HepG2 (cell line): ENCODE measurements around the gene INTS1. TPM values are rescaled to one million over a fixed set of nuclear protein-coding genes. Genes with fewer than 3 reads are reported as not detected.

Source experiments
- ASH2L ChIP-seq: fragments of 300-600, 200-600 bp; sonication (generic); IDR thresholded peaks from 2 replicates; pipeline ENCODE4 v1.7.0; 2017; ENCODE audit warnings: low read depth, mild to moderate bottlenecking, moderate library complexity, mixed read lengths, low read length; ENCODE audit not compliant: insufficient read length
- CEBPB ChIP-seq: IDR thresholded peaks from 2 replicates; pipeline ENCODE4 v1.6.1; 2011; ENCODE audit warnings: low read depth, low read length, improper control_type of control experiment, borderline replicate concordance
- CHD2 ChIP-seq: IDR thresholded peaks from 2 replicates; pipeline ENCODE4 v1.6.1; 2011; ENCODE audit warnings: low read depth, low read length, improper control_type of control experiment
- E2F1 ChIP-seq: sonication (generic); formaldehyde crosslinking; IDR thresholded peaks from 2 replicates; pipeline ENCODE4 v1.5.0; 2020; ENCODE audit warnings: missing genetic modification reagents
- HDAC2 ChIP-seq: sonication (generic); formaldehyde crosslinking; IDR thresholded peaks from 2 replicates; pipeline ENCODE4 v1.4.0; 2020; ENCODE audit warnings: missing genetic modification reagents
- MIER2 ChIP-seq: IDR thresholded peaks from 2 replicates; pipeline ENCODE4 v1.6.1; 2016; ENCODE audit warnings: missing biosample characterization, missing genetic modification reagents
- NFKB2 ChIP-seq: sonication (generic); formaldehyde crosslinking; IDR thresholded peaks from 2 replicates; pipeline ENCODE4 v1.4.0; 2020; ENCODE audit warnings: missing genetic modification reagents, borderline replicate concordance
- PLRG1 ChIP-seq: fragments of 450-650 bp; conservative IDR thresholded peaks from 2 replicates; pipeline ENCODE4 v1.6.1; 2016
- POLR2G ChIP-seq: fragments of 200-400 bp; formaldehyde crosslinking; IDR thresholded peaks from 2 replicates; pipeline ENCODE4 v1.6.1; 2018; ENCODE audit warnings: mild to moderate bottlenecking, low read depth, low read length, moderate library complexity
- REPIN1 ChIP-seq: sonication (generic); formaldehyde crosslinking; IDR thresholded peaks from 2 replicates; pipeline ENCODE4 v1.8.0; 2022; ENCODE audit warnings: missing genetic modification reagents, low read depth, mild to moderate bottlenecking, borderline replicate concordance
- ZBTB39 ChIP-seq: sonication (generic); formaldehyde crosslinking; IDR thresholded peaks from 2 replicates; pipeline ENCODE4 v1.5.0; 2020; ENCODE audit warnings: missing genetic modification reagents
- ZNF124 ChIP-seq: sonication (generic); formaldehyde crosslinking; IDR thresholded peaks from 2 replicates; pipeline ENCODE4 v1.4.0; 2020; ENCODE audit warnings: missing genetic modification reagents
- ZNF260 ChIP-seq: sonication (generic); formaldehyde crosslinking; IDR thresholded peaks from 2 replicates; pipeline ENCODE4 v1.4.0; 2020; ENCODE audit warnings: missing genetic modification reagents, low read depth, mild to moderate bottlenecking, borderline replicate concordance
- ZNF619 ChIP-seq: sonication (generic); formaldehyde crosslinking; IDR thresholded peaks from 2 replicates; pipeline ENCODE4 v1.4.0; 2020; ENCODE audit warnings: mild to moderate bottlenecking, missing genetic modification reagents
- ZNF740 ChIP-seq: sonication (generic); formaldehyde crosslinking; IDR thresholded peaks from 2 replicates; pipeline ENCODE4 v1.4.0; 2020; ENCODE audit warnings: missing genetic modification reagents
- ZNF788 ChIP-seq: sonication (generic); formaldehyde crosslinking; IDR thresholded peaks from 2 replicates; pipeline ENCODE4 v1.5.0; 2020; ENCODE audit warnings: mild to moderate bottlenecking, missing genetic modification reagents, borderline replicate concordance
- ZZZ3 ChIP-seq: sonication (generic); formaldehyde crosslinking; IDR thresholded peaks from 2 replicates; pipeline ENCODE4 v1.4.0; 2020; ENCODE audit warnings: missing genetic modification reagents, mild to moderate bottlenecking, borderline replicate concordance
- polyA plus RNA-seq, 8 experiments: library from polyadenylated mRNA; depleted of rRNA in 3 of 8; stranded (reverse) in 7 of 8; unstranded in 1 of 8; fragments of >200 nt; fragmentation: Illumina TruSeq in 4 of 8; extraction: Trizol in 4 of 8; gene quantifications; 2 replicates each; pipeline versions ENCODE4 v1.2.1 to v1.2.3, GENCODE V29; 2011 to 2016; ENCODE audit warnings: low read depth in 4 of 8, missing spikeins in 1 of 8, mixed read lengths in 1 of 8; ENCODE audit not compliant: insufficient read depth in 1 of 8
- total RNA-seq, 5 experiments: library from RNA; depleted of rRNA; stranded (reverse); fragments of >200 nt; fragmentation: Illumina TruSeq; extraction: Trizol; gene quantifications; 2 replicates each; pipeline ENCODE4 v1.2.3, GENCODE V29; 2016; ENCODE audit warnings: low read depth in 1 of 5
- TF ChIP-seq, protein P1 (sequence below): IDR thresholded peaks from 2 replicates; pipeline ENCODE4 v1.6.1; 2012; ENCODE audit warnings: low read length, improper control_type of control experiment
- TF ChIP-seq, protein P2 (sequence below): sonication (generic); formaldehyde crosslinking; IDR thresholded peaks from 2 replicates; pipeline ENCODE4 v1.4.0; 2020; ENCODE audit warnings: missing genetic modification reagents, borderline replicate concordance

Gene INTS1
- total and polyA plus RNA-seq, 2 of the 13 experiments (the other 11 are each of a cell fraction or from before 2014, with no cell fraction given): 13.7 to 29.0 TPM

DNA sequence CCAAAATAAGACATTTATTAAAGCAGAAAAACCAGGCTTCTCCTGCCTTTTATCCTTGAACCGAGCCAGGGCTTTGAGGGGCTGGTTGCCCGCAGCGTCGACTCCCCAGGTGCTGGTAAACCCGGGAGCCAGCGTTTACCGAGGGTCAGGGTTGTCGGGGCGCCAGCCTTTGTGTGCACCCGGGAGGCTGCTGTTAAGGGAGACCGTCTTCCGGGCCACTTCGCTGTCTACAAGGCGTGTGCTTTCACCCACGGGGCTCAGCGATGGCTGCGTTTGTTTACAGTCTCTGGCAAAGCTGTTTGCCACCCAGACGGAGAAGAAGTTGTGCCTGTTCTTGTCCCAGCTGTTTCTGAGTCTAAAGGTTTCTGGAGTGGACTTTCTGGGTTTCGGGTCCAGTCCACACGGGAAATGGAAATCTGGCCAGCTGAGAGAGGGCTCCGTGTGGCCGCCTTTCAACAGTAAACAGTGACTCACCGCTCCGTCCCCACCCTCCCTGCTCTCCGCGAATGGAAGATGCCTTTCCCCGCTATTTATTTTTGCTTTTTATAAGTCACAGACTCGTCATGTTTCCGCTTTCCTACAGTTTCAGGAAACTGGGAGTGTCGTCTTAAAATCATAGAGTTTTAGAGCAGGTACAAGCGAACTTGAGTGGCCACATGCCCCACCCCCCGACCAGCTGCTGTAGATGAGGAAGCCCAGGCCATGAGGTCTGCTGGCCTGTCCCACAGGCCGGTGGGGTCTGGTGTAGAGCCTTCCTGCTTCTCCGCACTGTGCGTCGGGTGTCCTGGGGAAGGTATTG is 28.5 kb upstream of the INTS1 start (continued):
- TF ChIP-seq, protein P1, sequence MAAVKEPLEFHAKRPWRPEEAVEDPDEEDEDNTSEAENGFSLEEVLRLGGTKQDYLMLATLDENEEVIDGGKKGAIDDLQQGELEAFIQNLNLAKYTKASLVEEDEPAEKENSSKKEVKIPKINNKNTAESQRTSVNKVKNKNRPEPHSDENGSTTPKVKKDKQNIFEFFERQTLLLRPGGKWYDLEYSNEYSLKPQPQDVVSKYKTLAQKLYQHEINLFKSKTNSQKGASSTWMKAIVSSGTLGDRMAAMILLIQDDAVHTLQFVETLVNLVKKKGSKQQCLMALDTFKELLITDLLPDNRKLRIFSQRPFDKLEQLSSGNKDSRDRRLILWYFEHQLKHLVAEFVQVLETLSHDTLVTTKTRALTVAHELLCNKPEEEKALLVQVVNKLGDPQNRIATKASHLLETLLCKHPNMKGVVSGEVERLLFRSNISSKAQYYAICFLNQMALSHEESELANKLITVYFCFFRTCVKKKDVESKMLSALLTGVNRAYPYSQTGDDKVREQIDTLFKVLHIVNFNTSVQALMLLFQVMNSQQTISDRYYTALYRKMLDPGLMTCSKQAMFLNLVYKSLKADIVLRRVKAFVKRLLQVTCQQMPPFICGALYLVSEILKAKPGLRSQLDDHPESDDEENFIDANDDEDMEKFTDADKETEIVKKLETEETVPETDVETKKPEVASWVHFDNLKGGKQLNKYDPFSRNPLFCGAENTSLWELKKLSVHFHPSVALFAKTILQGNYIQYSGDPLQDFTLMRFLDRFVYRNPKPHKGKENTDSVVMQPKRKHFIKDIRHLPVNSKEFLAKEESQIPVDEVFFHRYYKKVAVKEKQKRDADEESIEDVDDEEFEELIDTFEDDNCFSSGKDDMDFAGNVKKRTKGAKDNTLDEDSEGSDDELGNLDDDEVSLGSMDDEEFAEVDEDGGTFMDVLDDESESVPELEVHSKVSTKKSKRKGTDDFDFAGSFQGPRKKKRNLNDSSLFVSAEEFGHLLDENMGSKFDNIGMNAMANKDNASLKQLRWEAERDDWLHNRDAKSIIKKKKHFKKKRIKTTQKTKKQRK: no peak
- no peak for TF ChIP-seq CHD2
- TF ChIP-seq, protein P2, sequence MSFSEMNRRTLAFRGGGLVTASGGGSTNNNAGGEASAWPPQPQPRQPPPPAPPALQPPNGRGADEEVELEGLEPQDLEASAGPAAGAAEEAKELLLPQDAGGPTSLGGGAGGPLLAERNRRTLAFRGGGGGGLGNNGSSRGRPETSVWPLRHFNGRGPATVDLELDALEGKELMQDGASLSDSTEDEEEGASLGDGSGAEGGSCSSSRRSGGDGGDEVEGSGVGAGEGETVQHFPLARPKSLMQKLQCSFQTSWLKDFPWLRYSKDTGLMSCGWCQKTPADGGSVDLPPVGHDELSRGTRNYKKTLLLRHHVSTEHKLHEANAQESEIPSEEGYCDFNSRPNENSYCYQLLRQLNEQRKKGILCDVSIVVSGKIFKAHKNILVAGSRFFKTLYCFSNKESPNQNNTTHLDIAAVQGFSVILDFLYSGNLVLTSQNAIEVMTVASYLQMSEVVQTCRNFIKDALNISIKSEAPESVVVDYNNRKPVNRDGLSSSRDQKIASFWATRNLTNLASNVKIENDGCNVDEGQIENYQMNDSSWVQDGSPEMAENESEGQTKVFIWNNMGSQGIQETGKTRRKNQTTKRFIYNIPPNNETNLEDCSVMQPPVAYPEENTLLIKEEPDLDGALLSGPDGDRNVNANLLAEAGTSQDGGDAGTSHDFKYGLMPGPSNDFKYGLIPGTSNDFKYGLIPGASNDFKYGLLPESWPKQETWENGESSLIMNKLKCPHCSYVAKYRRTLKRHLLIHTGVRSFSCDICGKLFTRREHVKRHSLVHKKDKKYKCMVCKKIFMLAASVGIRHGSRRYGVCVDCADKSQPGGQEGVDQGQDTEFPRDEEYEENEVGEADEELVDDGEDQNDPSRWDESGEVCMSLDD (CRISPR knock-in tag): no peak
- TF ChIP-seq ZZZ3 (CRISPR knock-in tag): no peak
- TF ChIP-seq REPIN1 (CRISPR knock-in tag): no peak; the same call in 1 of the 2 replicates
- TF ChIP-seq PLRG1: no peak
- TF ChIP-seq ZNF788 (CRISPR knock-in tag): peak; percentile 11; the same call in 1 of the 2 replicates
- TF ChIP-seq ZNF740 (CRISPR knock-in tag): no peak
- TF ChIP-seq ZBTB39 (CRISPR knock-in tag): no peak
- TF ChIP-seq POLR2G: peak; percentile 64; the same call in 1 of the 2 replicates
- no peak for TF ChIP-seq ZNF124 (CRISPR knock-in tag)
- no peak for TF ChIP-seq E2F1 (CRISPR knock-in tag)
- peak; percentile 54 for TF ChIP-seq ASH2L
- no peak for TF ChIP-seq MIER2 (CRISPR knock-in tag)
- no peak for TF ChIP-seq ZNF619 (CRISPR knock-in tag)
- no peak for TF ChIP-seq ZNF260 (CRISPR knock-in tag)
- TF ChIP-seq NFKB2 (CRISPR knock-in tag): no peak
- TF ChIP-seq HDAC2 (CRISPR knock-in tag): peak; percentile 71
- TF ChIP-seq CEBPB: no peak
